SK-N-SH treated with all-trans-retinoic acid at 6 μM for 48 hours (cell line): ENCODE data around the gene ABCC1.

Source experiments
- ATAC-seq: fragments of 200-7000 bp; cut with Tn5 transposase; 3 replicates; pipeline ENCODE4 v1.9.1; 2020; ENCODE audit warnings: mild to moderate bottlenecking, moderate library complexity
- ARNTL ChIP-seq: fragments of 450-650 bp; formaldehyde crosslinking; IDR thresholded peaks from 2 replicates; pipeline ENCODE4 v1.5.0; 2020; ENCODE audit warnings: low read depth, mild to moderate bottlenecking, moderate library complexity, borderline replicate concordance
- CREB5 ChIP-seq: fragments of 250-450 bp; sonication (Bioruptor Pico); IDR thresholded peaks from 2 replicates; pipeline ENCODE4 v1.5.1; 2020; ENCODE audit warnings: low read depth, mild to moderate bottlenecking, moderate library complexity
- CSDC2 ChIP-seq: fragments of 250-450 bp; sonication (Bioruptor Pico); IDR thresholded peaks from 2 replicates; pipeline ENCODE4 v1.5.0; 2020; ENCODE audit warnings: mild to moderate bottlenecking, moderate library complexity
- CSRNP3 ChIP-seq: fragments of 250-450 bp; sonication (Bioruptor Pico); IDR thresholded peaks from 2 replicates; pipeline ENCODE4 v1.5.1; 2021; ENCODE audit warnings: mild to moderate bottlenecking, moderate library complexity
- ESRRG ChIP-seq: fragments of 250-450 bp; sonication (Bioruptor Pico); IDR thresholded peaks from 2 replicates; pipeline ENCODE4 v1.6.1; 2021; ENCODE audit warnings: mild to moderate bottlenecking
- GLIS3 ChIP-seq: fragments of 250-450 bp; sonication (Bioruptor Pico); IDR thresholded peaks from 2 replicates; pipeline ENCODE4 v1.5.0; 2020; ENCODE audit warnings: mild to moderate bottlenecking, moderate library complexity
- ISL1 ChIP-seq: fragments of 250-450 bp; sonication (Bioruptor Pico); IDR thresholded peaks from 2 replicates; pipeline ENCODE4 v2.1.2; 2022; ENCODE audit warnings: mild to moderate bottlenecking, moderate library complexity
- PATZ1 ChIP-seq: fragments of 250-450 bp; sonication (Bioruptor Pico); IDR thresholded peaks from 2 replicates; pipeline ENCODE4 v1.8.0; 2020; ENCODE audit warnings: mild to moderate bottlenecking, moderate library complexity, borderline replicate concordance
- POU6F1 ChIP-seq: fragments of 250-450 bp; sonication (Bioruptor Pico); IDR thresholded peaks from 2 replicates; pipeline ENCODE4 v1.8.0; 2021; ENCODE audit warnings: low read depth, mild to moderate bottlenecking, moderate library complexity, borderline replicate concordance
- PPARA ChIP-seq: fragments of 250-450 bp; sonication (Bioruptor Pico); IDR thresholded peaks from 2 replicates; pipeline ENCODE4 v1.5.0; 2020; ENCODE audit warnings: mild to moderate bottlenecking, borderline replicate concordance
- RARB ChIP-seq: fragments of 250-450 bp; sonication (Bioruptor Pico); IDR thresholded peaks from 2 replicates; pipeline ENCODE4 v1.8.0; 2021; ENCODE audit warnings: mild to moderate bottlenecking, moderate library complexity
- SNAI2 ChIP-seq: fragments of 250-450 bp; sonication (Bioruptor Pico); IDR thresholded peaks from 2 replicates; pipeline ENCODE4 v1.5.0; 2020; ENCODE audit warnings: mild to moderate bottlenecking, moderate library complexity
- TCF4 ChIP-seq: fragments of 250-450 bp; sonication (Bioruptor Pico); IDR thresholded peaks from 2 replicates; pipeline ENCODE4 v1.8.0; 2021; ENCODE audit warnings: mild to moderate bottlenecking, moderate library complexity, borderline replicate concordance
- TOX ChIP-seq: fragments of 250-450 bp; sonication (Bioruptor Pico); IDR thresholded peaks from 2 replicates; pipeline ENCODE4 v1.8.0; 2021; ENCODE audit warnings: mild to moderate bottlenecking, moderate library complexity, borderline replicate concordance
- TSHZ2 ChIP-seq: fragments of 250-450 bp; sonication (Bioruptor Pico); IDR thresholded peaks from 2 replicates; pipeline ENCODE4 v1.5.0; 2020; ENCODE audit warnings: mild to moderate bottlenecking, moderate library complexity
- ZC3H10 ChIP-seq: fragments of 250-450 bp; sonication (Bioruptor Pico); IDR thresholded peaks from 2 replicates; pipeline ENCODE4 v1.5.1; 2021; ENCODE audit warnings: mild to moderate bottlenecking, moderate library complexity
- ZFP3 ChIP-seq: fragments of 250-450 bp; sonication (Bioruptor Pico); IDR thresholded peaks from 2 replicates; pipeline ENCODE4 v1.5.0; 2020; ENCODE audit warnings: mild to moderate bottlenecking, moderate library complexity
- ZFP30 ChIP-seq: fragments of 450-650 bp; formaldehyde crosslinking; IDR thresholded peaks from 2 replicates; pipeline ENCODE4 v1.5.0; 2022; ENCODE audit warnings: mild to moderate bottlenecking, moderate library complexity
- ZNF565 ChIP-seq: fragments of 450-650 bp; formaldehyde crosslinking; conservative IDR thresholded peaks from 2 replicates; pipeline ENCODE4 v1.5.0; 2020; ENCODE audit warnings: low read depth, mild to moderate bottlenecking, moderate library complexity
- ZNF70 ChIP-seq: fragments of 450-650 bp; formaldehyde crosslinking; IDR thresholded peaks from 2 replicates; pipeline ENCODE4 v1.5.0; 2020; ENCODE audit warnings: mild to moderate bottlenecking, moderate library complexity
- ZNF8 ChIP-seq: fragments of 450-650 bp; formaldehyde crosslinking; IDR thresholded peaks from 2 replicates; pipeline ENCODE4 v1.5.0; 2020; ENCODE audit warnings: mild to moderate bottlenecking, moderate library complexity

The ABCC1 gene

GRCh38 chr16:16120382-16121184, 171.2 kb downstream of the ABCC1 start:
- TF ChIP-seq TCF4 (CRISPR knock-in tag) (no peak), CREB5 (CRISPR knock-in tag) (no peak), ZNF70 (CRISPR knock-in tag) (no peak), GLIS3 (CRISPR knock-in tag) (no peak), ARNTL (CRISPR knock-in tag) (no peak), ZC3H10 (CRISPR knock-in tag) (no peak), PATZ1 (no peak), ESRRG (CRISPR knock-in tag) (no peak), CSDC2 (CRISPR knock-in tag) (no peak), ZFP3 (CRISPR knock-in tag) (no peak), POU6F1 (no peak), ZNF565 (no peak), CSRNP3 (CRISPR knock-in tag) (no peak), SNAI2 (no peak), TSHZ2 (no peak), ISL1 (no peak), PPARA (CRISPR knock-in tag) (no peak), TOX (CRISPR knock-in tag) (no peak), RARB (CRISPR knock-in tag) (no peak), ZNF8 (CRISPR knock-in tag) (no peak)

GRCh38 chr16:16121185-16121727, 171.8 kb downstream of the ABCC1 start:
- no peak for ATAC-seq
- TF ChIP-seq ZFP3 (CRISPR knock-in tag) (no peak), ZNF8 (CRISPR knock-in tag) (no peak), PATZ1 (no peak), TSHZ2 (no peak), ESRRG (CRISPR knock-in tag) (no peak), ZFP30 (CRISPR knock-in tag) (no peak), CSRNP3 (CRISPR knock-in tag) (no peak), ZC3H10 (CRISPR knock-in tag) (no peak), GLIS3 (CRISPR knock-in tag) (no peak), ISL1 (no peak), SNAI2 (no peak), PPARA (CRISPR knock-in tag) (no peak), ZNF70 (CRISPR knock-in tag) (no peak), TCF4 (CRISPR knock-in tag) (no peak), CSDC2 (CRISPR knock-in tag) (no peak), ZNF565 (no peak)

More at GRCh38 chr16:16120382-16121184, 171.2 kb downstream of the ABCC1 start:
- ATAC-seq, result no peak
